Nephron progenitor cell (in vitro differentiated cells): ENCODE measurements around the gene BMP10.

Experiments
- DNase-seq: peaks from one replicate; pipeline ENCODE4 v3.0.0; 2021
- H3K27ac Mint-ChIP-seq: 2 replicates; pipeline ENCODE4 v1.8.0; 2021; ENCODE audit warnings: mild to moderate bottlenecking, moderate library complexity, mixed read lengths
- H3K27me3 Mint-ChIP-seq: 2 replicates; pipeline ENCODE4 v1.8.0; 2021; ENCODE audit warnings: mild to moderate bottlenecking, low read depth, mixed read lengths; ENCODE audit not compliant: poor library complexity
- H3K36me3 Mint-ChIP-seq: 2 replicates; pipeline ENCODE4 v1.8.0; 2021; ENCODE audit warnings: low read depth, mixed read lengths
- H3K4me1 Mint-ChIP-seq: 2 replicates; pipeline ENCODE4 v1.8.0; 2021; ENCODE audit warnings: mixed read lengths
- H3K4me3 Mint-ChIP-seq: 2 replicates; pipeline ENCODE4 v1.8.0; 2021; ENCODE audit warnings: mild to moderate bottlenecking, moderate library complexity, mixed read lengths
- H3K9me3 Mint-ChIP-seq: 2 replicates; pipeline ENCODE4 v1.8.0; 2021; ENCODE audit warnings: mild to moderate bottlenecking, moderate library complexity, mixed read lengths
- CTCF ChIP-seq: fragments of 200-600 bp; sonication (generic); IDR thresholded peaks from 2 replicates; pipeline ENCODE4 v1.5.0; 2021; ENCODE audit warnings: antibody characterized with exemption

BMP10 gene

GRCh38 chr2:68863996-68864395, 7.2 kb downstream of the BMP10 start:
- peaks cover 8% of the 10 kb centered on the region for H3K27me3 Mint-ChIP-seq
- H3K36me3 Mint-ChIP-seq = no peaks in the 10 kb centered on the region
- H3K9me3 Mint-ChIP-seq = no peaks in the 10 kb centered on the region
- no peak for TF ChIP-seq CTCF
- DNase-seq = no peak
- H3K4me1 Mint-ChIP-seq = no peaks in the 10 kb centered on the region
- no peak overlapping the region for H3K4me3 Mint-ChIP-seq
- no peak overlapping the region for H3K27ac Mint-ChIP-seq

DNA sequence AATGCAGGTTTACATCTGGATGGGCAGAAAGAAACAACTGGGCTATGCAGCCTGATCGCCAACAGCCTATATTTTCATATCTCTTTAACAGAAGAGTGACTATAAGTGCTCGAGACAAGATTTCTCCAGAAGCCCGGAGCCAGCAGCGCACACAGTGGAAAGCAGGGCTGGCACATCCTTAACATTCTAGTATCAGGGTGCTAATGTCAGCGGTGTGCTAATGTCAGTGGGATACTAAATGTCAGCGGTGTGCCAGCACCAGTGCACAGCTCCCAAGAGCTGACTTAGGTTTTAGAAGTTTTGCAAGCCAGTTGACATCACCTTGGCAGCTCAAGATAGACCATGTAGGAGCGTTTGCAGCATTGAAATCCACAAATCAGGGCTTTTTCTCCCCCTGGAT, 8.3 kb downstream of the BMP10 start:
- no peak for TF ChIP-seq CTCF
- no peaks in the 10 kb centered on the region for H3K9me3 Mint-ChIP-seq
- H3K27me3 Mint-ChIP-seq = peaks cover 8% of the 10 kb centered on the region
- no peaks in the 10 kb centered on the region for H3K4me1 Mint-ChIP-seq
- no peak for DNase-seq
- no peak overlapping the region for H3K4me3 Mint-ChIP-seq
- no peaks in the 10 kb centered on the region for H3K36me3 Mint-ChIP-seq
- H3K27ac Mint-ChIP-seq = no peak overlapping the region

DNA sequence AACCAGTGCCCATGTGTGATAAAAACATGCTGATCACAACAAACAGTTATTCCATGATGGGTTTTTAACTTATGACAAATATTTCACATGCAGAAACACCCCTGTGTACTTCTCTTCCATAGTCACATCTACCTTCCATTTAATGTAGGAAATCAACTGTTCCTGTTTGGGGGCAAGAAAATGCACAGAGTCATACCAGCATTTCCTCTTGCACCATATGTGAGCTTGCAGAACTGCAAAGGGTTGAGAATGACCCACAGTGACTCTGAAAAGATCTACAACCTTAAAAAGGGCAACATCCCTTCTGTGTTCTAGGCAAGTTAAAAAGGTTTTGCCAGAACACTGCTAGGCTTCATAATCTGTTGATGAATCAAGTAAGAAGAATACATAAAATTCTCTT, 9.9 kb downstream of the BMP10 start:
- Mint-ChIP-seq H3K4me3 (no peak overlapping the region), H3K9me3 (no peaks in the 10 kb centered on the region), H3K36me3 (no peaks in the 10 kb centered on the region), H3K27ac (no peak overlapping the region), H3K4me1 (no peaks in the 10 kb centered on the region), H3K27me3 (peaks cover 14% of the 10 kb centered on the region)
- DNase-seq = no peak
- no peak for TF ChIP-seq CTCF

- Mint-ChIP-seq H3K9me3 (no peaks in the 10 kb centered on the region), H3K4me1 (no peaks in the 10 kb centered on the region), H3K36me3 (no peaks in the 10 kb centered on the region), H3K27me3 (peaks cover 14% of the 10 kb centered on the region), H3K4me3 (no peak overlapping the region), H3K27ac (no peak overlapping the region)
- DNase-seq = no peak
- no peak for TF ChIP-seq CTCF
These were observed 11.1 kb downstream of the BMP10 start for GRCh38 chr2:68860111-68860510.

GRCh38 chr2:68857855-68858456, 13.2 kb downstream of the BMP10 start:
- TF ChIP-seq CTCF = no peak
- H3K27me3 Mint-ChIP-seq = peaks cover 12% of the 10 kb centered on the region
- no peaks in the 10 kb centered on the region for H3K9me3 Mint-ChIP-seq
- peak overlapping the region; percentile 10 for H3K27ac Mint-ChIP-seq
- no peak overlapping the region for H3K4me3 Mint-ChIP-seq
- no peaks in the 10 kb centered on the region for H3K36me3 Mint-ChIP-seq
- no peak for DNase-seq
- peaks cover 4% of the 10 kb centered on the region for H3K4me1 Mint-ChIP-seq

DNA sequence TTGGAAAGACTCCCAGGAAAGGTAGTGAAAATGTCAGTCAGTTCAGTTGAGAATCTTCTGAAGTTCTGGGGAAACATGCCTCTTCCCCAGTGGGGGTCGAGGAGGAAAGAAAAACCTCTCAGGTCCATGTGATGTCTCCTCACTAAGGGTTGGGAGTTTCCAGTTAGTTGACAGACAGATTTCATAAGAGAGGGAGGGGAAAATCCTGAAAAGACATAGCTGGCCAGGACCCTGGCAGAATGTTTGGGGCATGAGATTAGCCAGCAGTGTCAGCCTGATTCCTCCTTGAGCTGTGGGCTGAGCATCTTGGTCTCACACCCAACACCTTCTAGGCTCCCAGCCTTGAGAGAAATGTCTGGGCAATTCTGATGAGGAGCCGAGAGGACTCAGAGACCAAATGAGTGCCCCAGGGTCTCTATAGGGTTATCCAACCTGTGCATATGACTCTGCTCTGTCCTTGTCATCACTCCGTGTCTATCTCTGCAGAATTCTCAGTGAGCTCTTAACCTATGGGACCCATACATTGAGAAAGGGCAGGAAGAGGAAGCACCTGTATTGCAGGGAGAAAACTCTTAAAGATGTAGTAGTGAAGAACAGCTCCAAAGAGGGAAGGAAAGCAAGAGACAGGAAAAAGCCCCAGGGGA, 13.9 kb downstream of the BMP10 start:
- Mint-ChIP-seq H3K36me3 (no peaks in the 10 kb centered on the region), H3K27ac (peak overlapping the region; percentile 10), H3K4me1 (peaks cover 4% of the 10 kb centered on the region), H3K4me3 (no peak overlapping the region), H3K9me3 (no peaks in the 10 kb centered on the region), H3K27me3 (peaks cover 10% of the 10 kb centered on the region)
- no peak for DNase-seq
- TF ChIP-seq CTCF = no peak
